Fibroblast of pulmonary artery (primary cell): ENCODE measurements around the gene NRSN2.

ENCODE experiments used
- DNase-seq: peaks from one replicate; pipeline ENCODE4 v3.0.0-alpha.2; 2010; ENCODE audit warnings: low read depth
- H3K4me3 ChIP-seq: replicated peaks from 2 replicates; pipeline ENCODE4 v1.5.1; 2011; ENCODE audit warnings: low read depth, mild to moderate bottlenecking, control low read depth, low read length, moderate library complexity
- CTCF ChIP-seq: IDR thresholded peaks from 2 replicates; pipeline ENCODE4 v1.5.1; 2011; ENCODE audit warnings: mild to moderate bottlenecking, control low read depth, low read length, inconsistent platforms; ENCODE audit errors: missing control alignments

The NRSN2 gene

GRCh38 chr20:397432-398237 lies 50.7 kb downstream of the NRSN2 start:
- no peak for TF ChIP-seq CTCF
- DNase-seq = no peak
- no peak overlapping the region for H3K4me3 ChIP-seq

GRCh38 chr20:399182-399707 lies 52.3 kb downstream of the NRSN2 start:
- no peak for DNase-seq

GRCh38 chr20:400128-400453 lies 53.2 kb downstream of the NRSN2 start:
- no peak for TF ChIP-seq CTCF
- H3K4me3 ChIP-seq = no peak overlapping the region
- DNase-seq = no peak

More at GRCh38 chr20:399182-399707, 52.3 kb downstream of the NRSN2 start:
- TF ChIP-seq CTCF = no peak
- no peak overlapping the region for H3K4me3 ChIP-seq

- no peak for DNase-seq
- TF ChIP-seq CTCF = no peak
- no peak overlapping the region for H3K4me3 ChIP-seq
These were observed 53.8 kb downstream of the NRSN2 start for GRCh38 chr20:400454-401275.

- DNase-seq = peak; percentile 53
- no peak for TF ChIP-seq CTCF
- H3K4me3 ChIP-seq = no peak overlapping the region
These were observed 55.0 kb downstream of the NRSN2 start for GRCh38 chr20:401682-402495.

GRCh38 chr20:402496-402885 lies 55.6 kb downstream of the NRSN2 start:
- no peak for TF ChIP-seq CTCF
- no peak for DNase-seq
- no peak overlapping the region for H3K4me3 ChIP-seq
